Liver (tissue), 9 donors: ENCODE measurements around the gene SLC9A4. TPM values are rescaled to one million over a fixed set of nuclear protein-coding genes. Genes with fewer than 3 reads are reported as not detected.

Experiments used
- DNase-seq: peaks from one replicate; pipeline ENCODE4 v3.0.0-alpha.2; 2017; ENCODE audit warnings: low spot score
- H3K27ac ChIP-seq, 2 donors: one replicate each; pipeline ENCODE4 v1.7.0; 2013; ENCODE audit warnings: inconsistent platforms in 2 of 2, low read length in 2 of 2, control low read depth in 1 of 2, low read depth in 1 of 2, mild to moderate bottlenecking in 1 of 2
- H3K27me3 ChIP-seq, 4 donors: one replicate each; pipeline versions ENCODE4 v1.6.1 to v1.7.0; 2013; ENCODE audit warnings: low read length in 3 of 4, inconsistent platforms in 1 of 4, mild to moderate bottlenecking in 1 of 4, moderate library complexity in 1 of 4; ENCODE audit not compliant: control insufficient read depth in 4 of 4, insufficient read depth in 4 of 4
- H3K36me3 ChIP-seq, 4 donors: one replicate each; pipeline versions ENCODE4 v1.6.1 to v1.7.0; 2013; ENCODE audit warnings: low read length in 3 of 4, mild to moderate bottlenecking in 3 of 4, low read depth in 1 of 4, moderate library complexity in 1 of 4; ENCODE audit not compliant: control insufficient read depth in 4 of 4, insufficient read depth in 3 of 4
- H3K4me1 ChIP-seq, 4 donors: one replicate each; pipeline versions ENCODE4 v1.6.1 to v1.7.0; 2013; ENCODE audit warnings: low read length in 3 of 4, mild to moderate bottlenecking in 3 of 4, moderate library complexity in 1 of 4; ENCODE audit not compliant: control insufficient read depth in 4 of 4, insufficient read depth in 4 of 4
- H3K4me3 ChIP-seq, 3 donors: one replicate each; pipeline versions ENCODE4 v1.6.1 to v1.7.0; 2013; ENCODE audit warnings: low read length in 3 of 3, control low read depth in 1 of 3, low read depth in 1 of 3, mild to moderate bottlenecking in 1 of 3
- H3K9ac ChIP-seq, 2 donors: one replicate each; pipeline ENCODE4 v1.7.0; 2013; ENCODE audit warnings: low read length in 2 of 2, mild to moderate bottlenecking in 2 of 2, moderate library complexity in 2 of 2, control low read depth in 1 of 2, low read depth in 1 of 2
- H3K9me3 ChIP-seq, 4 donors: one replicate each; pipeline versions ENCODE4 v1.6.1 to v1.7.0; 2013; ENCODE audit warnings: low read length in 3 of 4; ENCODE audit not compliant: control insufficient read depth in 4 of 4
- EGR1 ChIP-seq, 2 donors: IDR thresholded peaks; 2 replicates each; pipeline ENCODE4 v1.6.1; 2016 to 2018; ENCODE audit warnings: antibody characterized with exemption in 2 of 2, low read depth in 2 of 2
- FOXA1 ChIP-seq: IDR thresholded peaks from 2 replicates; pipeline ENCODE4 v1.6.1; 2016; ENCODE audit warnings: antibody characterized with exemption
- GABPA ChIP-seq, 2 donors: IDR thresholded peaks in 1 of 2; conservative IDR thresholded peaks in 1 of 2; 2 replicates each; pipeline ENCODE4 v1.6.1; 2016; ENCODE audit warnings: antibody characterized with exemption in 2 of 2, mild to moderate bottlenecking in 1 of 2, moderate library complexity in 1 of 2
- HNF4A ChIP-seq, 2 donors: conservative IDR thresholded peaks; 2 replicates each; pipeline ENCODE4 v1.6.1; 2016; ENCODE audit warnings: antibody characterized with exemption in 2 of 2, mild to moderate bottlenecking in 2 of 2
- HNF4G ChIP-seq: IDR thresholded peaks from 2 replicates; pipeline ENCODE4 v1.6.1; 2016; ENCODE audit warnings: antibody characterized with exemption
- JUND ChIP-seq, 2 donors: IDR thresholded peaks; 2 replicates each; pipeline ENCODE4 v1.6.1; 2016; ENCODE audit warnings: antibody characterized with exemption in 2 of 2
- NR2F2 ChIP-seq: IDR thresholded peaks from 2 replicates; pipeline ENCODE4 v1.6.1; 2016; ENCODE audit warnings: antibody characterized with exemption
- SP1 ChIP-seq: IDR thresholded peaks from 2 replicates; pipeline ENCODE4 v1.6.1; 2018; ENCODE audit warnings: antibody characterized with exemption, mild to moderate bottlenecking
- TAF1 ChIP-seq: conservative IDR thresholded peaks from 2 replicates; pipeline ENCODE4 v1.6.1; 2016; ENCODE audit warnings: antibody characterized with exemption, mild to moderate bottlenecking
- YY1 ChIP-seq: IDR thresholded peaks from 2 replicates; pipeline ENCODE4 v1.6.1; 2016; ENCODE audit warnings: antibody characterized with exemption, mild to moderate bottlenecking
- WGBS: extraction: QIAGEN DNeasy Blood & Tissue Kit; methylation state at CpG from one replicate; pipeline ENCODE4 v1.1.7; 2013; 5-methylcytosine and 5-hydroxymethylcytosine counted together
- polyA plus RNA-seq, 2 donors: library from polyadenylated mRNA; stranded (reverse) in 1 of 2; unstranded in 1 of 2; fragments of 200-250 nt in 1 of 2; fragments of >200 nt in 1 of 2; fragmentation: Nextera tagmentation in 1 of 2; extraction: Ambion mirVana in 1 of 2; gene quantifications; one replicate each; pipeline versions ENCODE4 v1.2.1 to v1.2.3, GENCODE V29; 2013 to 2015
- total RNA-seq, 2 donors: library from RNA; depleted of rRNA; stranded (reverse); fragments of >200 nt; gene quantifications; one replicate each; pipeline ENCODE4 v1.2.3, GENCODE V29; 2014
- TF ChIP-seq, protein P1 (sequence below): fragments of 150-350 bp; IDR thresholded peaks from 2 replicates; pipeline ENCODE4 v1.5.1; 2017; ENCODE audit warnings: improper control_type of control experiment, low read depth, low read length; ENCODE audit not compliant: missing input control
- TF ChIP-seq, protein P2 (sequence below): IDR thresholded peaks from 2 replicates; pipeline ENCODE4 v1.6.1; 2016; ENCODE audit warnings: antibody characterized with exemption
- TF ChIP-seq, protein P3 (sequence below): IDR thresholded peaks from 2 replicates; pipeline ENCODE4 v1.6.1; 2016; ENCODE audit warnings: antibody characterized with exemption
- TF ChIP-seq, protein P4 (sequence below): IDR thresholded peaks from 2 replicates; pipeline ENCODE4 v1.6.1; 2016; ENCODE audit warnings: antibody characterized with exemption
- TF ChIP-seq, protein P5 (sequence below): IDR thresholded peaks from 2 replicates; pipeline ENCODE4 v1.6.1; 2016; ENCODE audit warnings: antibody characterized with exemption, mild to moderate bottlenecking
- donor health status: healthy.
- donor health status: healthy.
- donor health status: healthy.
- donor health status: healthy.
- donor health status: healthy.

The SLC9A4 gene
- total and polyA plus RNA-seq, 4 donors = not detected

DNA sequence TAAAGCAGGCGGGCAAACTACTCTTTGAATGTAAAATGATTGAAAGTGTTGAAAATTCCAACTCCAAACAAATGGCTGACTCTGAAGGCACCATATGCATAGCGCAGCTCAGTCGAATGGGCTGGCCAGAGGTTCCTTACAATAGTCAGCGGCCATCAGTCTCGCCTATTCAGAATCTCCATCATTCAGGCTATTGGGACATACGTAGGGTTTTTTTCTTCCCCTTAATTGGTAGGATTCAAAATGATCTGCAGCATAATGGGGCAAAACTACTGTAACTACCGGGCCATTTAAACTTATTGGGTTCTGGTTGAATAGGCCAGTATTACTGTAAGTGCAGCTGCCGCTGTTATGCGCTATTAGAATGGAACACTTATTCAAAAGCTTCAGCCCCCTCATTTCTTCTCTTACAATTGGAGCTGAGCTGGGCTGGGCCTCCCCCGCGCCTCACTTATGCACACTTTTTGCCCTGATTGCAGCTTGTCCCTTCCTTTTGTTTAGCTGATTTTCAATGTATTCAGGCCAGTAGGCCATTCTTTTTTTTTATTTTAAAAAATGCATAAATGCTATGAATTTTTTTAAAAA is 40.4 kb downstream of the SLC9A4 start:
- H3K27me3 ChIP-seq = peaks cover 0 to 6% (median 0%) of the 10 kb centered on the region in 4 donors
- no peaks in the 10 kb centered on the region for H3K9me3 ChIP-seq
- H3K4me1 ChIP-seq = no peaks in the 10 kb centered on the region
- no peaks in the 10 kb centered on the region for H3K36me3 ChIP-seq
- no peak for TF ChIP-seq HNF4G
- no peak for TF ChIP-seq NR2F2
- TF ChIP-seq, protein P1, sequence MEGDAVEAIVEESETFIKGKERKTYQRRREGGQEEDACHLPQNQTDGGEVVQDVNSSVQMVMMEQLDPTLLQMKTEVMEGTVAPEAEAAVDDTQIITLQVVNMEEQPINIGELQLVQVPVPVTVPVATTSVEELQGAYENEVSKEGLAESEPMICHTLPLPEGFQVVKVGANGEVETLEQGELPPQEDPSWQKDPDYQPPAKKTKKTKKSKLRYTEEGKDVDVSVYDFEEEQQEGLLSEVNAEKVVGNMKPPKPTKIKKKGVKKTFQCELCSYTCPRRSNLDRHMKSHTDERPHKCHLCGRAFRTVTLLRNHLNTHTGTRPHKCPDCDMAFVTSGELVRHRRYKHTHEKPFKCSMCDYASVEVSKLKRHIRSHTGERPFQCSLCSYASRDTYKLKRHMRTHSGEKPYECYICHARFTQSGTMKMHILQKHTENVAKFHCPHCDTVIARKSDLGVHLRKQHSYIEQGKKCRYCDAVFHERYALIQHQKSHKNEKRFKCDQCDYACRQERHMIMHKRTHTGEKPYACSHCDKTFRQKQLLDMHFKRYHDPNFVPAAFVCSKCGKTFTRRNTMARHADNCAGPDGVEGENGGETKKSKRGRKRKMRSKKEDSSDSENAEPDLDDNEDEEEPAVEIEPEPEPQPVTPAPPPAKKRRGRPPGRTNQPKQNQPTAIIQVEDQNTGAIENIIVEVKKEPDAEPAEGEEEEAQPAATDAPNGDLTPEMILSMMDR = no peak
- TF ChIP-seq, protein P2, sequence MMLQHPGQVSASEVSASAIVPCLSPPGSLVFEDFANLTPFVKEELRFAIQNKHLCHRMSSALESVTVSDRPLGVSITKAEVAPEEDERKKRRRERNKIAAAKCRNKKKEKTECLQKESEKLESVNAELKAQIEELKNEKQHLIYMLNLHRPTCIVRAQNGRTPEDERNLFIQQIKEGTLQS = no peak
- TF ChIP-seq JUND (IDR thresholded peaks at IDR 0.05) = no peak
- TF ChIP-seq, protein P3, sequence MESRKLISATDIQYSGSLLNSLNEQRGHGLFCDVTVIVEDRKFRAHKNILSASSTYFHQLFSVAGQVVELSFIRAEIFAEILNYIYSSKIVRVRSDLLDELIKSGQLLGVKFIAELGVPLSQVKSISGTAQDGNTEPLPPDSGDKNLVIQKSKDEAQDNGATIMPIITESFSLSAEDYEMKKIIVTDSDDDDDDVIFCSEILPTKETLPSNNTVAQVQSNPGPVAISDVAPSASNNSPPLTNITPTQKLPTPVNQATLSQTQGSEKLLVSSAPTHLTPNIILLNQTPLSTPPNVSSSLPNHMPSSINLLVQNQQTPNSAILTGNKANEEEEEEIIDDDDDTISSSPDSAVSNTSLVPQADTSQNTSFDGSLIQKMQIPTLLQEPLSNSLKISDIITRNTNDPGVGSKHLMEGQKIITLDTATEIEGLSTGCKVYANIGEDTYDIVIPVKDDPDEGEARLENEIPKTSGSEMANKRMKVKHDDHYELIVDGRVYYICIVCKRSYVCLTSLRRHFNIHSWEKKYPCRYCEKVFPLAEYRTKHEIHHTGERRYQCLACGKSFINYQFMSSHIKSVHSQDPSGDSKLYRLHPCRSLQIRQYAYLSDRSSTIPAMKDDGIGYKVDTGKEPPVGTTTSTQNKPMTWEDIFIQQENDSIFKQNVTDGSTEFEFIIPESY = no peak
- no peak for TF ChIP-seq TAF1
- TF ChIP-seq, protein P4, sequence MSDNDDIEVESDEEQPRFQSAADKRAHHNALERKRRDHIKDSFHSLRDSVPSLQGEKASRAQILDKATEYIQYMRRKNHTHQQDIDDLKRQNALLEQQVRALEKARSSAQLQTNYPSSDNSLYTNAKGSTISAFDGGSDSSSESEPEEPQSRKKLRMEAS = no peak
- no peak for TF ChIP-seq YY1
- TF ChIP-seq HNF4A (conservative IDR thresholded peaks at IDR 0.05) = no peak
- TF ChIP-seq SP1 = no peak
- TF ChIP-seq FOXA1 = no peak
- TF ChIP-seq EGR1 (IDR thresholded peaks at IDR 0.05; ENCODE audit: low read depth in 2 of 2) = no peak
- no peak for TF ChIP-seq GABPA (IDR thresholded peaks at IDR 0.05 in 1 of 2, conservative IDR thresholded peaks at IDR 0.05 in 1 of 2)
- TF ChIP-seq, protein P5, sequence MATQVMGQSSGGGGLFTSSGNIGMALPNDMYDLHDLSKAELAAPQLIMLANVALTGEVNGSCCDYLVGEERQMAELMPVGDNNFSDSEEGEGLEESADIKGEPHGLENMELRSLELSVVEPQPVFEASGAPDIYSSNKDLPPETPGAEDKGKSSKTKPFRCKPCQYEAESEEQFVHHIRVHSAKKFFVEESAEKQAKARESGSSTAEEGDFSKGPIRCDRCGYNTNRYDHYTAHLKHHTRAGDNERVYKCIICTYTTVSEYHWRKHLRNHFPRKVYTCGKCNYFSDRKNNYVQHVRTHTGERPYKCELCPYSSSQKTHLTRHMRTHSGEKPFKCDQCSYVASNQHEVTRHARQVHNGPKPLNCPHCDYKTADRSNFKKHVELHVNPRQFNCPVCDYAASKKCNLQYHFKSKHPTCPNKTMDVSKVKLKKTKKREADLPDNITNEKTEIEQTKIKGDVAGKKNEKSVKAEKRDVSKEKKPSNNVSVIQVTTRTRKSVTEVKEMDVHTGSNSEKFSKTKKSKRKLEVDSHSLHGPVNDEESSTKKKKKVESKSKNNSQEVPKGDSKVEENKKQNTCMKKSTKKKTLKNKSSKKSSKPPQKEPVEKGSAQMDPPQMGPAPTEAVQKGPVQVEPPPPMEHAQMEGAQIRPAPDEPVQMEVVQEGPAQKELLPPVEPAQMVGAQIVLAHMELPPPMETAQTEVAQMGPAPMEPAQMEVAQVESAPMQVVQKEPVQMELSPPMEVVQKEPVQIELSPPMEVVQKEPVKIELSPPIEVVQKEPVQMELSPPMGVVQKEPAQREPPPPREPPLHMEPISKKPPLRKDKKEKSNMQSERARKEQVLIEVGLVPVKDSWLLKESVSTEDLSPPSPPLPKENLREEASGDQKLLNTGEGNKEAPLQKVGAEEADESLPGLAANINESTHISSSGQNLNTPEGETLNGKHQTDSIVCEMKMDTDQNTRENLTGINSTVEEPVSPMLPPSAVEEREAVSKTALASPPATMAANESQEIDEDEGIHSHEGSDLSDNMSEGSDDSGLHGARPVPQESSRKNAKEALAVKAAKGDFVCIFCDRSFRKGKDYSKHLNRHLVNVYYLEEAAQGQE = no peak
- no peak overlapping the region for H3K27ac ChIP-seq
- no peak overlapping the region for H3K9ac ChIP-seq
- WGBS = 95% methylated on average over 11 of the region's 11 CpGs
- DNase-seq = no peak
- H3K4me3 ChIP-seq = no peak overlapping the region
